HG03378 (cell line): ENCODE data around the gene ZBTB17.
A peak's percentile ranks its signal among the peaks of the same experiment; 100 is the strongest.
"Not testable (repeated sequence)": the region's sequence is repeated elsewhere in the genome, so short reads cannot be mapped to it uniquely, and the experiment has no call there.

Experiments used
- ATAC-seq: cut with Tn5 transposase; IDR thresholded peaks from one replicate; pipeline ENCODE4 v1.9.1; 2021; ENCODE audit warnings: mild to moderate bottlenecking, moderate library complexity; ENCODE audit not compliant: unreplicated experiment

ZBTB17 gene

DNA sequence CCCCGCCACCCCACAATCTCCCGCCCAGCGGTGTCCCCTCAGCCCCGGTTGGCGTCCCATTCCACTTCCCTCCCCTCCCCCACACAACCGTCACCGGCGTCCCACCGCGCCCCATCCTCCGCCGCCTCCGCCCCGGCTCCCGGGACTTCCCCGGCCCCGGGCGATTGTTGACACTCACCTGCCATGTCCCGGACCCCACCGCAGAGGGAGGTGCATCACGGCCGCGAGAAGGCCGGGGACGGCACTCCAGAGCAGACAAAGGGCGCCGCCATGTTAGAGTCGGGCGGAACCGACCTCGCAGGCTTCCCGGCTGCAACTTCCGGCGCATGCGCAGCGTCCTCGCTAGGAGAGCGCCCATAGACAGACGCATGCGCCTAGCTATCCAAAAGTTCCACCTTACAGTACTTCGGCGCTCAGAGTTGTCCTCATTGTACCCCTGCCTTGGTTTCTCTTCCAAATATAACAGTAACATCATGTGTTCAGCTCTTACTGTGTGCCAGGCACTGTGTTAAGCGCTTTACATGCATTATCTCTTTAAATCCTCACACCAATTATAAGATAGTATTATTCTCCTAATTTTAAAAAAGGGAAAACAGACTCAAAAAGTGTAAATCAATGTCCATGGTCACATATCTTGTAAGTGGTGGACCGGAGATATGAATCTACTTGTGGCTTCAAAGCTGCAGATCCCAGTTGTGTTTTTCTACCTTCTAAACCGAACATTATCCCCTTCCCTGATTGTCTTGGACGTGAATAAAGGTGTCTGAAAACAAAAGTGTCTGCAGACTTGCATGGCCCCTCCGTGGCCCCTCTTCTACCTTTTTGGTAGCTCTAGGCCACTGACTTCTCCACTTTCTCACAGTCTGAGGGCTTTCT, at the start of gene ZBTB17:
ZBTB17 (minus strand) TSS at position 297 of the 876 bp plus-strand sequence. CDS start 27,606 bp downstream, outside the sequence.
- ATAC-seq: peak; percentile 66

DNA sequence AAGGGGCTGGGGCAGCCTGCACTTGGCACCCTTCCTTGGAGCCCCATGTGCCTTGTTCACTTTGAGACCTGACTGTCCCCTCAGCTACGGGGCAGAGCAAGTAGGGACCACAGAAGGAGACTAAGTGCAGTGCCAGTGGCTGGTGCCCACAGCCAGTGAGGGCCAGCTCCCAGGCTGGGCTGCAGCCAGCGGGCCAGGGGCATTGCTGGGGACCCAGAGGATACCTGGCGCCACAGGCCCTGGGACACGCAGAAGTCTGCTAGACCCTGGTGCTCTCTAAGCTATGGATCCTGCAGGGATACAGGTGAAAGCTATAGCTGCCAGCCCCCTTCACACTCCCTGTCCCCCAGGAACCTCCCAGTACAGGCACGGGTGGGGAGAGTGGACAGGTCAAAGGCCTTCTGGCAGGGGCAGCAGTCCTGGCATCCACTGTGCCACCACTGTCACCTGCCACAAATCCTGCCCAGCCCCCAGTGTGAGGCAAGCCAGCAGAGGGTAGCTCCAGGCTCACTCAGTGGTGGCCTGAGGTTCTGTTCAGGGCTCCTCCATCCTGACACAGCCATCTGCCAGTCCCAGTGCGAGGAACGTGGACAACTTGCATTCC, 47.3 kb upstream of the ZBTB17 start:
- ATAC-seq: no peak

DNA sequence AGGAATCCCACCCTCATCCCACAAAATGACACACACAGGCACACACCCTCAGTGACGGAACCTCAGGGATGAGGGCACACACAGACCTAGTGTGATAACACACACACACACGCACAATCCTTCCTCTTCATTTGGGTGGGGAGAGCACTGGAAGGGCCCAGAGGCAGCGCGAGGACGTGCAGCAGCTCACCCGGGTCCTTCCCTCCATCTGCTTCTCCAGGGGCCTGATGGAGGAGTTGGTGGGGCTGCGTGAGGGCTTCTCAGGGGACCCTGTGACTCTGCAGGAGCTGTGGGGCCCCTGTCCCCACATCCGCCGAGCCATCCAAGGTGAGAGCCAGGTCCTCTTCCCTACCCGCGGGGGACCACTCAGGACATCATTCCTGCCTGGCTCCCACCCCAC, 46.5 kb upstream of the ZBTB17 start:
- no peak for ATAC-seq

DNA sequence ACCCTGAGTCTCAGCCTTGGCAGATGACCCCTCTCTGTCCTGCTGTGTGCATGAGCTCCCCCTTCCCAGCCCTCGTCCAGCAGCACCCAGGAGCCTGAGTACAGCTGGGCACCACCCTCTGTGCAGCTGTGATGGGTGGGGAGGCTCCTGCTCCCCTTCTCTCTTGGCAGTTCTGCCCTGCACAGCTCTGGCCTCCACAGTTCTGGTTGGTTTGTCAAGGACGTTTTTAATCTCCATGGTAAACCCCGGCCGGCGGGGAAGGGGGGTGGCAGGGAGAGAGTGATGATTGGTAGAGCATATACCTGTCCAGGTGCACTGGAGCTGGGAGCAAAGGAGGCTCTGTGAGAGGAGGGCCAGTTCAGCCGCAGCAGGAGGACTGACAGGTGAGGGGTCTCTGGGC, 45.8 kb upstream of the ZBTB17 start, which contains the start of gene CLCNKA:
CLCNKA (plus strand) TSS at position 356 of the 400 bp plus-strand sequence. CDS start 584 bp downstream, outside the sequence.
- ATAC-seq: no peak

DNA sequence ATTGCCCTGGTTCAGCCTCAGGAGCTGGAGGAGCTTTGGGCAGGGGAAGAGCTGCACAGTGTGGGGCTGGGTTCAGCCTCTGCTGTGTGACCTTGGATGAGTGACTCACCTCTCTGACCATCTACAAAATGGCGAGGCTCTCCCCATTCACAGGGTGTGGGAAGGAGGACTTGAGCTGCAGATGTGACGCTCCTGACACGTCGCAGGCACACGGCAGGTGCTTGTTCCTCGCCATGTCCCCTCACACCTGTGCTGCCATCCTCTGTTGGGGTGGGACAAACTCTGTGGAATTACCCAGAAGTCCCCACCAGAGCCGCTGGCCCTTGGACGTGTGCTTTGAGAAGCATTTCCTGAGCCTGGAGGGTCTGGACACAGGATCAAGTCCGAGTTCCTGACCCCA, 45.0 kb upstream of the ZBTB17 start:
- ATAC-seq: not testable (repeated sequence)

DNA sequence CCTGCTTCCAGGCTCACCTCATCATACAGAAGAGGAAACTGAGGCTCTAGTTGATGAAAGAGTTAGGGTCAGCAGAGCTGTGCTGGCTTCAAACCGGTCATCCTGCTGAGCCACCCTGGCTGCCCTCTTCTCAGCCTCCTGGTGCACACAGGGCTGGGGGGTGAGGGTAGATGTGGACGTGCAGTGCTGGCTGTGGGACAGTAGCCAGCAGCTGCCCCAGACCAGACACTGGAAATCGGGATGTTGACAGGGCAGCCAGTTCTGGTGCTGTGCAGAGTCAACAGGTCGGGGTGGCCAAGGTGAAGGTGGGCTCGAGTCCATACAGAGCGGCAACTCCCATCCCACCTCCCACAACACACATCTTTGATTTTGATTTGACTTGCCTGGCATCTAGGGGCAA, 44.4 kb upstream of the ZBTB17 start:
- no peak for ATAC-seq

DNA sequence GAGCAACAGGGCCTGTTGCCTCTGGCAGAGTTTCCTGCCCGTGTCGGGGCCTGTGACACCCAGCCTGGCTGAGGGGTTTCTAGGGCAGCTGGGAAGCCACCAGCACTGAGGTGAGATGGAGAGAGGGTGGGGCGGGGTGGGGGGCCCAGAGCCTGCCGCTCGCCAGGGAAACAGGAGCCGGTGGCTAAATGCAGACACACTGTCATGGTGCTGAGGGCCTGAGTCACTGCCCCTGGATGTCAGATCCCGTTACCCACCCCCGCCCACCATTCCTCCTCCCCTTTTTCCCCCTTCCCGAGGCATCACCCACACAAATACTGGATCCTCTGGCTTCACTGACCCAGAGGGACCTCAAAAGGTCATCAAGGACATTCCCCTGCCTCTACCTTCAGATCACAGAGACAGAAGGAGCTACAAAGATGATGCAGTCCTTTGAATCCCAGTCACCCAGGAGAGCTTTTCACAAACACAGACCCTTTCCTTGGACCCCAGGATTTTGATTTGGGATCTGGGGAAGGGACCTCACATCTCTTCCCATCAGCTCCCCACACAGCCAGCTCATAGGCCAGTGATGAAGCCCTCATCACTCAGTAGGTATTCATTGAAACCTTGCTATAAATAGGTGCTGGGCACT, 43.9 kb upstream of the ZBTB17 start:
- ATAC-seq: no peak

DNA sequence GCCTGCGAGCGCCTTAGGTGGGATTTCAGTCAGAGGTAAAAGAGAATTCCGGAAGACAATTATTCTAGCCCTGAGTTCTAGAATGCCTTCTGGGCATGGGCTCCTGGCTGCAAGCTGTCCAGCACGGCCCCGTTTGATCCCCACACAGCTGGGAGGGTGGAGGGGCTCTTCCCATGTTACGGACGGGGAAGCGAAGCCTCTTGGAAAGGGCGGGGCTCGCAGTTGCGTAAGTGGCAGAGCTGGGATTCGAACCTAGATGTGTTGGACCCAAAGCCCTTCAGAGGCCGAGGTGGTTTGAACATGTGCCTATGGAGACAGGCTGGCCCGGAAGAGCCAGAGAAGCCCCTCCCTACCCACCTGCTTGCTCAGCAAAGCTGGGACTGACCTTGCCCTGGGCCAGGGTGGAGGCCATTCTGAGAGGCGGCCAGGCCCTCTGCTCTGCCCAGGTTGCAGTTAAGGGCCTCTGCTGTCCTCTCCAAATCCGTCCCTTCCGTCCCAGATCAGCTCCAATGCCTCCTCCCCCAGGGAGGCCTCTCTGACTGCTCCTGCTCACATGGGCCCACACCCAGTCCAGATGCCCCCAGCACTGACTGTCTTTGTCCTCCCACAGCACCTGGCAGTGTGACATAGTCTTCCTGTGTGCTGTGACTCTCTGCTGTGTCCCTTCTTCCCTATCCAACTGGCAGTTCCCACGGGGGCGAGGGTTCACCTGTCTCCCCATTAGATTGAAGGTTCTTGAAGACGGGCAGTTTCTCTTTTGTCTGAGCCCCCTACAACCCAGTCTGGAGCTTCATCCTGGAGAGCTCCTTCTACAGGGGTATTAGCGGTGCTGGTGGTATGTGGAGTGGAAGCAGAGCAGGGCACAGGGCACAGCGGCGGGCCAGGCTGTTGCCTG, 43.1 kb upstream of the ZBTB17 start:
- no peak for ATAC-seq

DNA sequence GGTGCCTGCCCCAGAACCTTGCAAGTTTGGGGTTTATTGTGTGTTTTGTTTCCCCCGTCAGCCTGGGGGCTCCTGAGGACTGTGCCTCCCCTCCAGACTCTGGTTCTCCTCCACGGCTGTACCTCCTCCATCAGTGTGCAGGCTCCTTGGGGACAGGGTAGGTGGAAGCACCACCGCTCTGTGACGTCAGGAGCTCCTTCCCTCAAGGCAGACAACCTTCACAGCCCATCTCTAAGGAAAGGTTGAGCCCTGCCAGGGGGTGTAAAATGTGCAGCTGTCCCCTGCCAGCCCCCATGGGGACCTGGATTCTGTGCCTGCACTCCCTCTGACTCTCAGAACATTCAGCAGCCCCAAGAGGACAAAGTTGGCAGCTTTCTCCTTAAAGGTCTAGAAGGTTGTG, 42.4 kb upstream of the ZBTB17 start:
- no peak for ATAC-seq

DNA sequence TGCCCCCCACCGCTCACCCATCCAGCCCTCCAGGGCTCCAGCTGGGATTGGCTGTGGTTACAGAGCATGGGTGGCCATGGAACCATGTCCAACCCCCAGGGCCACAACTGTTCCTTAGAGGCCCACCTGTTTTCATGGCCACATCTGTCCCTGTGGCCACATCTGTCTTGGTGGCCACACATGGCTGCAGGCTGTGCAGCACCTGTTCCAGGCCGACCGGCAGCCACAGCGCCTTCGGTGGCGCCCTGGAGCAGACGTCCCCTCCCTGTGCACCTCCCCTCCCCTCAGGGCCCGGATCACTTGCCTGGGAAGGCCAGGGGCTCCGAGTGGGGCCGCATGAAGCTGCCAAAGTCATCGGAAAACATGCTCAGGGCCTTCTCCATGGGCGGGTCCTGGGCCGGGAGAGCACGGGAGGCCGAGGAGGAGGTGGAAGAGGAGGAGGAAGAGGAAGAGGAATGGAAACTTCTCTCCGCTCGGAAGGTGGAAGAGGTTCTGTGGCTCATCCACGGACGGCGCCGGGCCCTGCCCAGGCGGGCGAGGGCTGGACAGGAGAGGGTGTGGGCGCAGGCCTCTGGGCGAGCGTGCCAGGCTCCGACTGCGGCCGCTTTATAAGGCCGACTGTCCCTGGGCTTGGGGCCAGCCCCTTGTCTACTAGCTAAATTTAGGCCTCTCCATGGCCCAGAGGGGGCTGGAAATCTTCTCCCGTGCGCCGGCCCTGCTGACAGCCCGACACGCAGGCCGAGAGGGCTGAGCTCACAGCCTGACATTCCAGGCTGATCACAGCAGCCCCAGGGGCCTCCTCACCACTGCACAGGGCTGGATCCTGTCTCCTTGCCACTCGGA, 41.8 kb upstream of the ZBTB17 start, which contains the start of gene HSPB7:
HSPB7 (minus strand) TSS at position 583 of the 843 bp plus-strand sequence; CDS start at position 503, 80 bp downstream.
- ATAC-seq: no peak

DNA sequence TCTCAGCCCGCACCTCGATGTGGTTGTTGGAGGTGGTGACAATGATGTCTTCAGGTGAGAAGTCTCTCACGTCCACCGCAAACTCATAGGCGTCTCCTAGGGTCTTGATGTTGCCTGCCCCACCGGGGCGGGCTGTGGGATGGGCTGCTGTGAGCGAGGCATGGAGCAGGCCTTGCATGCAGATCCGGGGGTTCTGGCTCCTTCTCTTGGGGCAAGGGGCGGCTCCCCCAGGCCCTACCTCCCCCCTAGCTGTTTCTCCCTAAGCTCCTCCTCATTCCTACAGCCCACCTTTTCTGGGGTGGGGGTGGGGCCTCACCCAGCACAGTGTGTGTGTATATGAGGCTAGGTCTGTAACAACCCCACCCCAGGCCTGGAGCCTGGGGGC, 41.2 kb upstream of the ZBTB17 start:
- ATAC-seq: no peak

DNA sequence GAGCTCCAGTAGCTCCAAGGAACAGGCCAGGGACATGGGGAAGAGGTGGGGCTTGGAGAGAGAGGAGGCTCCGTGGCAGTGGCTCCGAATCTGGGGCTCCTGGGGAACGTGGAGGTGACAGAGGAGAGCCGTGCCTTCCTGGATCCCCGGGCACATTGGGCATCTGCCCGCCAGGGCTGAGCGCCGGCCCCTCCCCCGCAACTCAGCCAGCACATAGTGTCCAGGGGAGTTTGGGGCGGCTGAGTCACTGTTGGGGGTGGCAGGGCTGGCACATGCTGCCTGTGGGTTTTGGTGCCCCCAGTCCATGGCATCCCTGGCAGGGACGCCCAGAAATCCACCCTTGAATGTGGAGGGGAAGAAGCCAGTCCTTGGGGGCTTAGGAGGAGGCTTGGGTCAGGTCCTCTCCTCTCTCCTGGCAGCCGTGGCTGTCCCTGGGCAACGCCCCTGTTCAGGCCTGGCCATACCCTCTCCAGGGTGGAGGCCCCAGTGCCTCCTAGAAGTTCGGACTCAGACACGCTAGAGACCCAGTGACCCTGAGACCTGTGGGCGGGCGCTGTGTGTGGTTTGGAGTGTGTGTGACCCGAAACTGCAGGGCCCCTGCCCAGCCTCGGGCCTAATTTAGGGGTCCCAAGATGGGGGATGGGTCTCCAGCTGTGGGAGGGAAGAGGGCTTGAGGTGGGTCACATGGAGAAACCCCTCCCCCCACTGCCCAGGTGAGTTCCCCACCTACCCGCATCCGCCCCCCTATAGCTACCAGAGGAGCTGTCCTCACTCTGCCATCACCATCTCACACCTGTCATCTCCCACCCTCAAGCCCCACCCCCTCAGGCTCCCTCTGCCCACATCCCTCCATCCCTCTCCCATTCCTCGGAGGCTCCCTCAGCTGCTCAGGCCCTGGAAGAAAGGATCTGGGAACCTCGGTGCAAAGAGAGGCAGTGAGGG, 40.3 kb upstream of the ZBTB17 start:
- no peak for ATAC-seq

DNA sequence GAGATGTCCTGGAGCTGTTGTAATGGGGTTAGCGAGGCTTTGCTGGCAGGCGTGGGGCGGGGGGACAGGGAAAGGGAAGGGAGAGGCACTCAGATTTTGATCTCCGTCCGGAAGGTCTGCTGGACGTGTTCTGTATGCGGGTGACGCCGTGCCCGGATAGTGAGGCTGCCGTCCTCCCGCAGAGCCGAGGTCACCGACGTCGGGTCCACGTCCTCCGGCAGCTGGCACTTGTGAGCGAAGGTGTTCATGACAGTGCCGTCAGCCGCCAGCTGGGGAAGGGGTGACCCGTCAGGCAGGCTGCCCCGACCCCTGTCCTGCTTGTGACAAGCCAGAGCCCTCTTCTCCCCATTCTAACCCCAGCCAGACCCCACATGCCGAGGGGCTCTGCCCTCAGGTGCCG, 39.6 kb upstream of the ZBTB17 start:
- no peak for ATAC-seq

DNA sequence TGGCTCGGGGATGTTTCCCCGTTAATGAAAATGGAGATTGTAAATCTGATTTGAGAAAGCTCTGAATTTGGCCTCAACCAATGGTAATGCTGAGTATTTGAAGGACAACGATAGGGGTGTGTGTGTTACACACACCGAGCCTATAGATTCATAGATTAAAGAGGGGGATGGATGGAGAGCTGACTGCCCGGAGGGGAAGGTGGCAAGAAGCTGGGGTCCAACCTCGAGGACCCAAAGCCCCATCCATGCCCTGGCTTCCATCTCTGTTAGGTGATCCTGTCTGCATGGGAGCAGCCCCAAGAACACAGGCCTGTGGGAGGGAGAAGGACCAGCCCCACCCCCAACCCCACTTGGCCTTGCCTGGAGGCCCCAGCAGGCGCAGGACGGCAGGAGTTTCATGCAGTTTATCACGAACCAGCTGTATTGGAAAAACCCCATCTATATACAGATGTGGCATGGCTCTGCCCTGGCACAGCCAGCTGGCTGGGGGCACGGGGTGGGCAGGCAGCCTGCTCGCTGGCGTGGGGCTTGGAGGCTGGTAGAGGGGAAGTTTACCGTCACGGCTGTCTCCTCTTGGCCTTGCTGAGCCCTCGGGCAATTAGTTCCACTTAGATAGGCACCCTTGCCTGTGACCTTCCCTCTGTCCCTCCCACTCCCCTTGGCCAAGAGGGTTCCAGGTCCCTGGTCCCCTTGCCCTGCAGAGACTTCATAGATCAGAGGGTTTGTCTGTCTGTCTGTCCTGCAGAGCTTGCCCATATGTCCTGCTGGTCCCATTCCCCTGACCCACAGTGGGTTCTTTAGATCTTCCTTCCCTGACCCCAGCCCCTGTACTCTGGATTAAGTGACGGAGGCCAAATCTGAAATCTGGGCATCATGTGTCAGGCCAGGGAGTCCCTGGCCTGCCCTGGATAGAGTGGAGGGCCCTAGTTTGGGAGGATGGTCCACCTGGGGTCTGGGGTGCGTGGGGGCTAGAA, 38.9 kb upstream of the ZBTB17 start:
- no peak for ATAC-seq

DNA sequence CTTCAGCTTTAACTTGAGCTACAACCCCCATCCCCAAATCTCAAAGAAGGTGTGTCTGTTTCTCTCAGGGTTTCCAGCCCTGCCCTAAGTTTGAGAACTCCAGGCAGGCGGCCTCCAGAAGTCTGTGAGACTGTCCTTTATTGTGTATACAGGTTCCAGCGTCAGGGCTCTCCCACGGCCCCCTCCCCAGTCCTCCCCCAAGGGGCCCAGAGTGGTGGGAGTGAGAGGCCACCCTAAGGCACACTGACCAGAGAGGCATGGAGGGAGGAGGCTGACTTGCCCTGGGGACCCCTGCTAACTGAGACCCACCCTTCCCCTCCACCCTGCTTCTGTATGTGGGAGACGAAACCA, 38.0 kb upstream of the ZBTB17 start:
- no peak for ATAC-seq

DNA sequence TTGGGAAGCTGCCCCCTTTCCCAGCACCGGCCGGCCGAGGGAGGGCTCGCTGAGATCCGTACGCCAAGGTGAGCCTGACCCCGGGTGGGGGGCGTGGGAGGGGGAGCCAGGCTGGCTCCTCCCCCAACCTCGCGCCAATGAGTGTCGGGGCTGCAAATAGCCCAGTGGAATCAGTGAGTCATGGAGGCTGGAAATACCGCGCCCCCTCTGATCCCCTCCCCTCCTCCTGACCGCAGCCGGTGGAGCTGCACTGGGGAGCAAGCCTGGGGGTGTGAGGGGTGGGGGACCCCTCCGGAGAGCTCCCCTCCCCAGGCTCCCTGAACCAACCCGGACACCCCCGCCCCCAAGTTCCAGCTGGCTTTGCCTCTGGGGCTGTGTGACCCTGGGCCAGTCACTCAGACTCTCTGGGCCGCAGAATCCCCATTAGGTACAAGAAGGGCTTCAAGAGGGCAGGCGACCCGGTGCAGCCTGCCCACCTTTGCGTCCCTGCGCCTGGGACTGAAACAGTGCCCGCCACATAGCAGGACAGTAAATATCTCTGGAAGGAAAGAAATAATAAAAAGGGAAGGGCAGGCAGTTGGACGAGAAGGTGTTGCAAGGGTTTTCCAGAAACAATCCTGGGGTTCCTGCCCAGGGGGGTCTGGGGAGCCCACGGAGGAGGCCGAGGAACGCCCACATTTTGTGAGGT, 37.5 kb upstream of the ZBTB17 start:
- ATAC-seq: no peak

DNA sequence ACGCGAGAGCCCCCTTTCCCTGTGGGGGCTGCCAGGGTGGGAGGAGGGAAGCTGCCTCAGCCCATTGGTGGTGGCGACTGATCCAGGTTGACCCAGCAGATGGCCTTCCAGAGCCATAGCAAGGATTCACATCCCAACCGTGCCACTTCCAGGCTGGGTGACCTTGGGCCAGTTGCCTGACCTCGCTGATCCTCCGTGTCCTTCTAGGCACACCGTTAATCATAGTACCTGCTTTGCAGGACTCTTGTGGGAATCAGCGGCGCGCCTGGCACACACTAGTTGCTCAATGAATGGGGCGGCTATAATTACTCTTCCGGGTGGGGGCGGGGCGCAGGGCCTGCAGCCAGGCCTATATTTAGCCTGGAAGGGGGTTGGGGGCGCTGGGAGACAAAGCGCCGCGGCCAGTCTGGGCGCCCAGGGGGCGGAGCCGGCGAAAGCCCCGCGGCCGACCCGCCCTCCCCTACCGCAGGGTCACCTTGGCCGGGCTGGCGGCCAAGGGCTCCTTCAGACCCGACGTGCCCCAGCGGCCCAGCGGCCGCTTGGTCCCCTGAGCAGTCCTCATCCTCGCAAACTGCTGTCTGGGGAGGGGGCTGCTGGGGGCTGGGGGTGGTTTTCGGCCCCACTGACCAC, 36.8 kb upstream of the ZBTB17 start:
- ATAC-seq: no peak
